Gastrocnemius medialis (tissue), 4 donors: ENCODE data around the gene WDR64. TPM values are rescaled to one million over a fixed set of nuclear protein-coding genes. Genes with fewer than 3 reads are reported as not detected.
"Not testable (repeated sequence)": the region's sequence is repeated elsewhere in the genome, so short reads cannot be mapped to it uniquely, and the experiment has no call there.

ENCODE experiments used
- ATAC-seq, 2 donors: fragments of 150-250 bp; one replicate each; pipeline ENCODE4 v1.9.1; 2016
- DNase-seq, 2 donors: peaks; one replicate each; pipeline ENCODE4 v3.0.0-alpha.2; 2019
- H3K27ac ChIP-seq, 4 donors: fragments of 200-600 bp; sonication (generic); 1 replicate in 1 of 4; 2 replicates in 3 of 4; pipeline ENCODE4 v1.5.1; 2016 to 2018; ENCODE audit warnings: mild to moderate bottlenecking in 2 of 4, moderate library complexity in 1 of 4
- H3K27me3 ChIP-seq, 3 donors: fragments of 200-600 bp; sonication (generic) in 2 of 3; 1 replicate in 1 of 3; 2 replicates in 2 of 3; pipeline versions ENCODE4 v1.5.1 to v1.6.0; 2016 to 2019; ENCODE audit warnings: mild to moderate bottlenecking in 1 of 3, moderate library complexity in 1 of 3
- H3K36me3 ChIP-seq, 2 donors: fragments of 200-600 bp; sonication (generic) in 1 of 2; one replicate each; pipeline ENCODE4 v1.5.1; 2017 to 2018
- H3K4me1 ChIP-seq, 2 donors: fragments of 200-600 bp; sonication (generic) in 1 of 2; one replicate each; pipeline ENCODE4 v1.5.1; 2016 to 2017; ENCODE audit warnings: mild to moderate bottlenecking in 2 of 2
- H3K4me3 ChIP-seq, 4 donors: fragments of 200-600 bp; sonication (generic) in 3 of 4; 1 replicate in 1 of 4; 2 replicates in 3 of 4; pipeline ENCODE4 v1.5.1; 2016 to 2019; ENCODE audit warnings: mild to moderate bottlenecking in 2 of 4
- H3K9me3 ChIP-seq, 3 donors: fragments of 200-600 bp; sonication (generic) in 2 of 3; 1 replicate in 1 of 3; 2 replicates in 2 of 3; pipeline ENCODE4 v1.5.1; 2016 to 2019
- CTCF ChIP-seq, 5 experiments: fragments of 450-650 bp in 3 of 5; fragments of 200-600 bp in 2 of 5; sonication (generic) in 2 of 5; IDR thresholded peaks in 4 of 5; conservative IDR thresholded peaks in 1 of 5; 1 replicate in 4 of 5; 2 replicates in 1 of 5; pipeline ENCODE4 v1.5.1; 2016 to 2019; ENCODE audit warnings: antibody characterized with exemption in 5 of 5, mild to moderate bottlenecking in 3 of 5, moderate library complexity in 3 of 5
- POLR2A ChIP-seq, 2 donors: fragments of 450-650 bp; IDR thresholded peaks; one replicate each; pipeline ENCODE4 v1.6.1; 2017; ENCODE audit warnings: antibody characterized with exemption in 2 of 2, mild to moderate bottlenecking in 2 of 2, moderate library complexity in 2 of 2
- in situ Hi-C, 4 donors: fragments of 200-750 bp; cut with MboI; loops; one replicate each; pipeline versions ENCODE4 v1.15.0 to v1.8.0; 2017; ENCODE audit warnings: low sequenced_read_pairs in 4 of 4
- intact Hi-C: fragments of 100-400 bp; cut with DNase I; formaldehyde crosslinking; loops from one replicate; pipeline ENCODE4 v1.15.1; 2023; ENCODE audit warnings: low total_unique reads
- total RNA-seq, 4 donors: library from RNA; depleted of rRNA; stranded (reverse); fragments of >200 nt; gene quantifications; one replicate each; pipeline versions ENCODE4 v1.1.0 to v1.2.3, GENCODE V29; 2016

WDR64 gene
- total RNA-seq, 4 donors from 2014 or later: 0.22 TPM; not detected in 3

- in situ Hi-C loops (no loop called here), intact Hi-C loops (no loop called here)
- ATAC-seq: no peak
- TF ChIP-seq POLR2A (IDR thresholded peaks at IDR 0.05) (no peak), CTCF (IDR thresholded peaks at IDR 0.05 in 4 of 5, conservative IDR thresholded peaks at IDR 0.05 in 1 of 5) (no peak)
- no peaks in the 10 kb centered on the region for H3K27me3 ChIP-seq
- H3K36me3 ChIP-seq: no peaks in the 10 kb centered on the region
- no peaks in the 10 kb centered on the region for H3K9me3 ChIP-seq
- H3K27ac ChIP-seq: no peak overlapping the region
- no peak for DNase-seq
- no peak overlapping the region for H3K4me3 ChIP-seq
- H3K4me1 ChIP-seq: no peaks in the 10 kb centered on the region
Observed at GRCh38 chr1:241654641-241655040, 2.6 kb downstream of the WDR64 start.

- Histone ChIP-seq H3K27ac (no peak overlapping the region), H3K27me3 (no peaks in the 10 kb centered on the region)
Observed at GRCh38 chr1:241658081-241658793, 6.2 kb downstream of the WDR64 start.

GRCh38 chr1:241659016-241659415, 6.9 kb downstream of the WDR64 start:
- H3K27ac ChIP-seq, ATAC-seq, intact Hi-C loops, H3K36me3 ChIP-seq, H3K4me3 ChIP-seq, H3K9me3 ChIP-seq, in situ Hi-C loops, H3K27me3 ChIP-seq, DNase-seq, H3K4me1 ChIP-seq: not testable (repeated sequence)

More at GRCh38 chr1:241658081-241658793, 6.2 kb downstream of the WDR64 start:
- intact Hi-C loops: no loop called here
- Histone ChIP-seq H3K36me3 (no peaks in the 10 kb centered on the region), H3K4me1 (no peaks in the 10 kb centered on the region), H3K4me3 (no peak overlapping the region), H3K9me3 (no peaks in the 10 kb centered on the region)
- TF ChIP-seq POLR2A (IDR thresholded peaks at IDR 0.05): no peak
- in situ Hi-C loops: no loop called here
- no peak for DNase-seq
- no peak for ATAC-seq

- H3K9me3 ChIP-seq: no peaks in the 10 kb centered on the region
- H3K27me3 ChIP-seq: no peaks in the 10 kb centered on the region
- TF ChIP-seq CTCF (IDR thresholded peaks at IDR 0.05 in 4 of 5, conservative IDR thresholded peaks at IDR 0.05 in 1 of 5): no peak
- no peak for TF ChIP-seq POLR2A (IDR thresholded peaks at IDR 0.05)
- H3K4me1 ChIP-seq: no peaks in the 10 kb centered on the region
- intact Hi-C loops: no loop called here
- H3K27ac ChIP-seq: no peak overlapping the region
- in situ Hi-C loops: no loop called here
- no peaks in the 10 kb centered on the region for H3K36me3 ChIP-seq
- DNase-seq (no peak), ATAC-seq (no peak)
- H3K4me3 ChIP-seq: no peak overlapping the region
Observed at GRCh38 chr1:241660424-241660972, 8.4 kb downstream of the WDR64 start.

GRCh38 chr1:241666419-241666818, 14.3 kb downstream of the WDR64 start:
- no peak for TF ChIP-seq CTCF (IDR thresholded peaks at IDR 0.05 in 4 of 5, conservative IDR thresholded peaks at IDR 0.05 in 1 of 5)
- in situ Hi-C loops (no loop called here), intact Hi-C loops (no loop called here)
- no peaks in the 10 kb centered on the region for H3K4me1 ChIP-seq
- no peaks in the 10 kb centered on the region for H3K9me3 ChIP-seq
- ATAC-seq (no peak), DNase-seq (no peak)
- H3K27me3 ChIP-seq: no peaks in the 10 kb centered on the region
- H3K36me3 ChIP-seq: no peaks in the 10 kb centered on the region
- H3K27ac ChIP-seq: no peak overlapping the region
- H3K4me3 ChIP-seq: no peak overlapping the region
